PC-9 (cell line): Measurements from ENCODE around the gene KDM5B. TPM values are rescaled to one million over a fixed set of nuclear protein-coding genes. Genes with fewer than 3 reads are reported as not detected.

Experiments used
- BruUV-seq: library from RNA; stranded (reverse); fragments of 400-500 nt; replicated peaks from 2 replicates; lab custom pipeline; 2021; lab: Mats Ljungman, UMichigan
- CTCF ChIA-PET: fragments of 300-600 bp; sonication (Branson Sonifier 250); formaldehyde crosslinking; loops from one replicate; lab custom pipeline; 2022; ENCODE audit warnings: antibody characterized with exemption; lab: Charles Lee
- POLR2A ChIA-PET: fragments of 300-600 bp; sonication (Branson Sonifier 250); formaldehyde crosslinking; loops from one replicate; lab custom pipeline; 2022; ENCODE audit warnings: antibody characterized with exemption; ENCODE audit not compliant: unreplicated experiment; lab: Charles Lee
- DNase-seq, 2 experiments: peaks; one replicate each; pipeline versions ENCODE4 v3.0.0 to v3.0.0-alpha.2; 2015 to 2022; ENCODE audit warnings: mixed read lengths in 1 of 2
- H2AFZ ChIP-seq: fragments of 200-600 bp; sonication (generic); 2 replicates; pipeline ENCODE4 v1.8.1; 2017; ENCODE audit warnings: antibody characterized with exemption
- H3F3A ChIP-seq: fragments of 200-600 bp; sonication (generic); 2 replicates; pipeline ENCODE4 v1.8.1; 2017; ENCODE audit warnings: antibody characterized with exemption, mild to moderate bottlenecking, low read depth; ENCODE audit not compliant: insufficient read depth
- H3K27ac ChIP-seq: fragments of 200-600 bp; sonication (generic); 2 replicates; pipeline ENCODE4 v1.6.1; 2016; ENCODE audit warnings: mixed run types
- H3K27me3 ChIP-seq: fragments of 200-600 bp; sonication (generic); 2 replicates; pipeline ENCODE4 v1.6.1; 2016; ENCODE audit warnings: low read depth, mixed run types; ENCODE audit not compliant: insufficient read depth
- H3K36me3 ChIP-seq: fragments of 200-600 bp; sonication (generic); 2 replicates; pipeline ENCODE4 v1.6.1; 2016; ENCODE audit warnings: low read depth, mixed run types
- H3K4me1 ChIP-seq: fragments of 200-600 bp; sonication (generic); replicated peaks from 2 replicates; pipeline ENCODE4 v1.6.1; 2016; ENCODE audit warnings: mixed run types; ENCODE audit not compliant: insufficient read depth
- H3K4me2 ChIP-seq: fragments of 200-600 bp; sonication (generic); 2 replicates; pipeline ENCODE4 v1.6.1; 2017; ENCODE audit warnings: mixed run types
- H3K4me3 ChIP-seq: fragments of 200-600 bp; sonication (generic); 2 replicates; pipeline ENCODE4 v1.6.1; 2016; ENCODE audit warnings: mixed run types
- H3K79me2 ChIP-seq: fragments of 200-600 bp; sonication (generic); 2 replicates; pipeline ENCODE4 v1.6.1; 2017; ENCODE audit warnings: low read depth, mixed run types
- H3K9me2 ChIP-seq: fragments of 200-600 bp; sonication (generic); 2 replicates; pipeline ENCODE4 v1.8.1; 2017; ENCODE audit warnings: mild to moderate bottlenecking; ENCODE audit not compliant: insufficient read depth
- H3K9me3 ChIP-seq: fragments of 200-600 bp; sonication (generic); 2 replicates; pipeline ENCODE4 v1.8.1; 2016; ENCODE audit warnings: low read depth; ENCODE audit not compliant: insufficient read depth
- H4K20me1 ChIP-seq: fragments of 200-600 bp; sonication (generic); 2 replicates; pipeline ENCODE4 v1.8.1; 2017; ENCODE audit not compliant: insufficient read depth
- EZH2 ChIP-seq: fragments of 200-600 bp; sonication (generic); IDR thresholded peaks from 2 replicates; pipeline ENCODE4 v1.8.0; 2017; ENCODE audit warnings: antibody characterized with exemption, low read depth
- intact Hi-C: fragments of 100-400 bp; cut with micrococcal nuclease; formaldehyde crosslinking; loops from one replicate; pipeline ENCODE4 v1.10.0; 2022; ENCODE audit not compliant: unreplicated experiment
- total RNA-seq: library from RNA; stranded (reverse); gene quantifications from 2 replicates; pipeline ENCODE4 v1.2.3, GENCODE V29; 2021
- TF ChIP-seq, protein P1 (sequence below): fragments of 200-600 bp; sonication (generic); conservative IDR thresholded peaks from 2 replicates; pipeline ENCODE4 v1.6.1; 2017; ENCODE audit warnings: mixed run types, antibody characterized with exemption, mild to moderate bottlenecking, moderate library complexity

Gene KDM5B
- total RNA-seq, 1 experiment from 2014 or later, result 99.8 TPM

DNA sequence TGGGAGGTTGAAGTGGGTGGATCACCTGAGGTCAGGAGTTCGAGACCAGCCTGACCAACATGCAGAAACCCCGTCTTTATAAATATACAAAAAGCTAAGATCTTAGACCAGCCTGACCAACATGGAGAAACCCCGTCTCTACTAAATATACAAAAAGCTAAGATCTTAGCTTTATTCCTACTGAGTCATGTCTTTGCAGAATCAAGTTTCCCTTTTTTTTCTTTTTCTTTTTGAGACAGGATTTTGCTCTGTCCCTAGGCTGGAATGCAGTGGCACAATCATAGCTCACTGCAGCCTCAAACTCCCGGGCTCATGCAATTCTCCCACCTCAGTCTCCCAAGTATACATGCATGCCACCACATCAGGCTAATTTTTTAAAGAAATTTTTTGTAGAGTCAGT is 21.4 kb downstream of the KDM5B start:
- peaks cover 11% of the 10 kb centered on the region; the same call in 1 of the 2 replicates for H3K4me1 ChIP-seq
- no peaks in the 10 kb centered on the region for H3K27me3 ChIP-seq
- TF ChIP-seq, protein P1, sequence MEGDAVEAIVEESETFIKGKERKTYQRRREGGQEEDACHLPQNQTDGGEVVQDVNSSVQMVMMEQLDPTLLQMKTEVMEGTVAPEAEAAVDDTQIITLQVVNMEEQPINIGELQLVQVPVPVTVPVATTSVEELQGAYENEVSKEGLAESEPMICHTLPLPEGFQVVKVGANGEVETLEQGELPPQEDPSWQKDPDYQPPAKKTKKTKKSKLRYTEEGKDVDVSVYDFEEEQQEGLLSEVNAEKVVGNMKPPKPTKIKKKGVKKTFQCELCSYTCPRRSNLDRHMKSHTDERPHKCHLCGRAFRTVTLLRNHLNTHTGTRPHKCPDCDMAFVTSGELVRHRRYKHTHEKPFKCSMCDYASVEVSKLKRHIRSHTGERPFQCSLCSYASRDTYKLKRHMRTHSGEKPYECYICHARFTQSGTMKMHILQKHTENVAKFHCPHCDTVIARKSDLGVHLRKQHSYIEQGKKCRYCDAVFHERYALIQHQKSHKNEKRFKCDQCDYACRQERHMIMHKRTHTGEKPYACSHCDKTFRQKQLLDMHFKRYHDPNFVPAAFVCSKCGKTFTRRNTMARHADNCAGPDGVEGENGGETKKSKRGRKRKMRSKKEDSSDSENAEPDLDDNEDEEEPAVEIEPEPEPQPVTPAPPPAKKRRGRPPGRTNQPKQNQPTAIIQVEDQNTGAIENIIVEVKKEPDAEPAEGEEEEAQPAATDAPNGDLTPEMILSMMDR, result no peak
- ChIA-PET POLR2A (no interaction called here), CTCF (interaction anchor here (0.6 kb wide), 1 partner anchor 210 kb away, joined by 3 read pairs; no protein-coding TSS in a partner anchor)
- no peaks in the 10 kb centered on the region for H3K36me3 ChIP-seq
- DNase-seq, result no peak
- H2AFZ ChIP-seq, result no peak overlapping the region
- BruUV-seq, result no TSS peak
- H3K4me3 ChIP-seq, result no peak overlapping the region
- no peak overlapping the region for H3K4me2 ChIP-seq
- H3F3A ChIP-seq, result peaks cover 19% of the 10 kb centered on the region; the same call in 1 of the 2 replicates
- no peaks in the 10 kb centered on the region for H3K9me2 ChIP-seq
- intact Hi-C loops, result no loop called here
- no peaks in the 10 kb centered on the region for H3K9me3 ChIP-seq
- no peak overlapping the region for H3K27ac ChIP-seq
- H3K79me2 ChIP-seq, result peaks cover 95% of the 10 kb centered on the region
- H4K20me1 ChIP-seq, result peaks cover 92% of the 10 kb centered on the region

DNA sequence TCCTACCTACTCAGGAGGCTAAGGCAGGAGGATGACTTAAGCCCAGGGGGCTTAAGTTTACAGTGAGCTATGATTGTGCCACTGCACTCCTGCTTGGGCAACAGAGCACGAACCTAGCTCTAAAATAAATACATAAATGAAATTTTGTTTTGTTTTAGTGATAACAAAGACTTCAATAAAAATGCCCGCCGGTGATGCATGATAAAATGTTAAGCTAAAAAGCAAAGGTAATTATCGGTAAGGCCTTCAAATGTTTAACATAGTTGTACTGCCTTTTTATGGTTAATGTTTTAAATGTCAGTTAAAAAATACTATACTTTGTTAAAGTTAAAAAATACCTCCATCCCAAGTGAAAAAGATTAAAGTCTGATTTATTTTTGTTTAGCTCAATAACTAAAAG is 27.0 kb downstream of the KDM5B start:
- no TSS peak for BruUV-seq
- intact Hi-C loops, result no loop called here
- H3K9me2 ChIP-seq, result no peaks in the 10 kb centered on the region
- H3K4me3 ChIP-seq, result no peak overlapping the region
- TF ChIP-seq EZH2, result no peak
- TF ChIP-seq, protein P1, result no peak
- H4K20me1 ChIP-seq, result peaks cover 83% of the 10 kb centered on the region
- CTCF ChIA-PET, result no interaction called here
- no peak overlapping the region for H2AFZ ChIP-seq
- H3K4me1 ChIP-seq, result no peaks in the 10 kb centered on the region
- H3K27me3 ChIP-seq, result no peaks in the 10 kb centered on the region
- no peaks in the 10 kb centered on the region for H3K9me3 ChIP-seq
- peaks cover 85% of the 10 kb centered on the region for H3K79me2 ChIP-seq
- peaks cover 5% of the 10 kb centered on the region; the same call in 1 of the 2 replicates for H3K36me3 ChIP-seq
- 0 out of 2 replicates have a peak overlapping the region, but pooled peaks have one; percentile 0 for H3K27ac ChIP-seq
- H3F3A ChIP-seq, result peaks cover 14% of the 10 kb centered on the region; the same call in 1 of the 2 replicates
- DNase-seq, result no peak
- POLR2A ChIA-PET, result interaction anchor here (0.6 kb wide), 2 partner anchors 11 to 27 kb away, joined by 4 to 11 read pairs; no protein-coding TSS in a partner anchor
- H3K4me2 ChIP-seq, result no peak overlapping the region

- peaks cover 34% of the 10 kb centered on the region for H4K20me1 ChIP-seq
- intact Hi-C loops, result no loop called here
- ChIA-PET POLR2A (no interaction called here), CTCF (no interaction called here)
- H3K36me3 ChIP-seq, result peaks cover 45% of the 10 kb centered on the region
- no TSS peak for BruUV-seq
- no peaks in the 10 kb centered on the region for H3K9me2 ChIP-seq
- no peak overlapping the region for H2AFZ ChIP-seq
- no peaks in the 10 kb centered on the region; the same call in 1 of the 2 replicates for H3K79me2 ChIP-seq
- no peak for DNase-seq
- H3K4me3 ChIP-seq, result no peak overlapping the region
- no peaks in the 10 kb centered on the region for H3K9me3 ChIP-seq
- H3K4me2 ChIP-seq, result no peak overlapping the region
- H3K4me1 ChIP-seq, result no peaks in the 10 kb centered on the region
- no peak overlapping the region for H3K27ac ChIP-seq
- no peak for TF ChIP-seq EZH2
- TF ChIP-seq, protein P1, result no peak
- peaks cover 32% of the 10 kb centered on the region for H3F3A ChIP-seq
- no peaks in the 10 kb centered on the region for H3K27me3 ChIP-seq
Measured at GRCh38 chr1:202770135-202770534, 38.1 kb downstream of the KDM5B start.
